ENCODE results near the gene FAS. TPM values are rescaled to one million over a fixed set of nuclear protein-coding genes. Genes with fewer than 3 reads are reported as not detected.

FAS gene
- total RNA-seq, 1 donor, result 95.9 TPM

DNA sequence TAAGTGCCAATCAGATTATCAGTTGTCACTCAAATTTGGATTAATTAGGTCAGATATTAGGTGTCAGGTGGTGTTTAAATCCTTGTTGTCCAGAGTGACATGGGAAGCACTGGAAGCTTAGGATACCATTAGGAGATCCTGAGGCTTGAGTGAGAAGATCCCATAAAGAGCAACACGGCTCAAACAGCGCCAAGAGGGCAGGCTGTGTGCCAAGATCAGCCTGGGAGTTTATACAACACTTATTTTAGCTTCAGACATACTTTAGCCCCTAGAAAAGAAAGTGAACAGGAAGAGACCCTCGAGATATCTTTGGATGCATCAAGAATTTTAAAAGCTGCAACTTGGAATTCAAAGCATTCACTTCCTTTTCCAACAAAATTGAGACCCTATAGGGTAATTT is 23.8 kb upstream of the FAS start:
- TF ChIP-seq, protein P1, sequence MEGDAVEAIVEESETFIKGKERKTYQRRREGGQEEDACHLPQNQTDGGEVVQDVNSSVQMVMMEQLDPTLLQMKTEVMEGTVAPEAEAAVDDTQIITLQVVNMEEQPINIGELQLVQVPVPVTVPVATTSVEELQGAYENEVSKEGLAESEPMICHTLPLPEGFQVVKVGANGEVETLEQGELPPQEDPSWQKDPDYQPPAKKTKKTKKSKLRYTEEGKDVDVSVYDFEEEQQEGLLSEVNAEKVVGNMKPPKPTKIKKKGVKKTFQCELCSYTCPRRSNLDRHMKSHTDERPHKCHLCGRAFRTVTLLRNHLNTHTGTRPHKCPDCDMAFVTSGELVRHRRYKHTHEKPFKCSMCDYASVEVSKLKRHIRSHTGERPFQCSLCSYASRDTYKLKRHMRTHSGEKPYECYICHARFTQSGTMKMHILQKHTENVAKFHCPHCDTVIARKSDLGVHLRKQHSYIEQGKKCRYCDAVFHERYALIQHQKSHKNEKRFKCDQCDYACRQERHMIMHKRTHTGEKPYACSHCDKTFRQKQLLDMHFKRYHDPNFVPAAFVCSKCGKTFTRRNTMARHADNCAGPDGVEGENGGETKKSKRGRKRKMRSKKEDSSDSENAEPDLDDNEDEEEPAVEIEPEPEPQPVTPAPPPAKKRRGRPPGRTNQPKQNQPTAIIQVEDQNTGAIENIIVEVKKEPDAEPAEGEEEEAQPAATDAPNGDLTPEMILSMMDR (IDR thresholded peaks at IDR 0.05; ENCODE audit: insufficient read depth, low read depth, low read length), result no peak
- DNase-seq (ENCODE audit: low read depth), result no peak
- no peak overlapping the region for H3K4me3 ChIP-seq (ENCODE audit: low read depth, low read length)

DNA sequence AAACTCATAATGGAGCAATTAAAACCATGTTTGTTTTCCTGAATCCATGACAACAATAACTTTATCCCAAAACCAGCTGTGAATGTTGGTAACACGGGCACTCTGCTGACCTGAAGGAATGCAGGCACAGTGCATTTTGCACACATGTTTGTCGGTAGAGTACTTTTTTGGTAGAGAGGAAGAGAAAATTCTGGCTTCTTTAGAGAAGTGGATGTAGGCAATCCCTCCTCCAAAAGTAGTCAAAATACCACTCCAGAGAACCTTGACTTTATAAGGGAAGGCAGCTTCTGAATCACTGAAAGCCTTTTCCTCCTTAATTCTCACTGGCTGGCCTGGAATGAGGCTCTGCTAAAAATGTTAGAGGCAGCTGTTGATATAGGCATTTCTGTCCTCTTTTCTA is 22.2 kb upstream of the FAS start:
- H3K4me3 ChIP-seq (ENCODE audit: low read depth, low read length), result no peak overlapping the region
- DNase-seq (ENCODE audit: low read depth), result no peak
- TF ChIP-seq, protein P1 (IDR thresholded peaks at IDR 0.05; ENCODE audit: insufficient read depth, low read depth, low read length), result no peak

DNA sequence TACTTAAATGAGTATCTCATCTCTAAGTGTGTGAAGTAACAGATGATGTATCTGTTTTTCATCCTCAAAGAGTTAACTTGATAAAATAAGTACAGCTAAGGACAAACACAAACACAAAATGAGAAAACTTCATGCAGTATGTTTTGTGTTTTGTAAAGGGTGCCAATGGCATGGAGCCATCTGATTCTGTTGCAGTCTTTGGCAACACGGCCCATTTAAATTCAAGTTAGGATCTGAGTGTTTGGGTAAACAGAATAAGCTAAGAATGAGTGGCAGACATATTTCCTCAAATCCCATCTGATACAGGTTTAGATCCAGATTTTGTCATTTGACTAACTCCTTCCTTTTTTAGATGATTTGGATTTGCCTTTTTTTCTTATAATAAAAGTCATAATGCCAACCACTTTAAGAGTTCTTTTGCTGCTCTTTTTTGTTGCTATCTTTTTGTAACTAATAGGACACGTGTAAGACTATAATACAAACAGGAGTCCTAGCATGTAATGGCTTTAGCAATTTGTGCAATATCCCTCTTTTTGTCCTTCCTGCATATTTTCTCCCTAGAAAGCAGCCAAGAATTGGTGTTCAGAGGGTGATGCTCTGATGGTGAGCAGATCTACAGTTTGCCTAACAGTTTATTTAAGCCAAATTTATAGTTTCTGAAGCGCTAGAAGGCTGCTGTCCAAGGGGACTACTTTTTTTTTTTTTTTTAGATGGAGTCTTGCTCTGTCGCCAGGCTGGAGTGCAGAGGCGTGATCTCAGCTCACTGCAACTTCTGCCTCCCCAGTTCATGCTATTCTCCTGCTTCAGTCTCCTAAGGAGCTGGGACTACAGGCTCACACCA is 19.2 kb upstream of the FAS start:
- peak; percentile 58 for DNase-seq (ENCODE audit: low read depth)
- TF ChIP-seq, protein P1 (IDR thresholded peaks at IDR 0.05; ENCODE audit: insufficient read depth, low read depth, low read length), result no peak
- no peak overlapping the region for H3K4me3 ChIP-seq (ENCODE audit: low read depth, low read length)

DNA sequence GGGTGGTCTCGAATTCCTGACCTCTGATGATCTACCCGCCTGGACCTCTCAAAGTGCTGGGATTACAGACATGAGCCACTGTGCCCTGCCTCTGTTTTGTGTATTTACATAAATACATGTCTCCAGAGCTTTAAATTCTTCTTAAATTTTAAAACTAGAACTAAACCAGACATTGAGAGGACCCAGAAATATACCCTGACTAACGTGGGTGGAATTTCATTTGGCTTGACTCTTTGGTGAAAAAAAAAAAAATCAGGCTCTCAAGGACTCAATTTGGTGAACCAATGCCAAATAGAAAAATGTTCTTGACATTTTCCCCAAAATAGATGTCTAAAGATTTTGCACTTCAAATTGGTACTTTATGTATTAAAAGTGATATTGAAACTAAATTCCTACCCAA is 16.6 kb upstream of the FAS start:
- no peak for DNase-seq (ENCODE audit: low read depth)
- no peak overlapping the region for H3K4me3 ChIP-seq (ENCODE audit: low read depth, low read length)
- TF ChIP-seq, protein P1 (IDR thresholded peaks at IDR 0.05; ENCODE audit: insufficient read depth, low read depth, low read length), result no peak

DNA sequence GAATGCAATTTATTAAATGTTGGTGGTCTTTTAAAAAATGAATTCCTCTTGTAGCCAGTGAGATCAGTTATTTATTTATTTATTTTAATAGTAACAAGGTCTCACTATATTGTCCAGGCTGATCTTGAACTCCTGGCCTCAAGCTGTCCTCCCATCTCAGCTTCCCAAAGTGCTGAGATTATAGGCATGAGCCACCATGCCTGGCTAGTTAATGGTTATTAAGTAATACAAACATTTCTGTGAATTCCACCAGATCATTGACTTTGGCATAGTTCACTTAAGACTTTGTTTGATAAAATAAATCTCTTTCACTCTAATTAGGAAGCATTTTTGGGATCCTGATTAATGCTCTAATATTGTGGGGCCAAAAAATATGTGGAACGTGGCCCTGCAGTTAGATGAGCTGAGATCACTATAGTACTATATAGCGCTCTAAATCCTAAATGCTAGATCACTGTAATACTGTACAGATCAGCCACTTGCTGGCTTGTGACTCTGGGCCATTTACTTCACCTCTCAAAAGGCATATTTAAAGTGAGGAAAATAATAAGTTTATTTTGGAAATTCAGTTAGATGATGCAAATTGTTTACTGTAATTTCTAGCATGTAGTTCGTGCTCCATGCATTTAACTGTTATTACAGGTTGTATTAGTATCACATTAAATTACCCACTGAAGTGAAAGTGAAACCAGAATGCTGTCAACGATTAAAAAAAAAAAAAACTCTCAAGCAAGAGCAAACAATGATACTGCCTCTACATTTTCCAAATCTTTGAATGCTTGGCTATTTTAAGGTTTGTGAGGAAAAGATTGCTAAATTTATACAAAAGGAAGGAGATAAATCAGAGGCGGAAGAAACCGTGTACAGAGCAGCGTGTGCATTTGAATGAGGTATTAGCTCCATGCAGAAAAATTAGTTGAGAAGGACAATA is 15.9 kb upstream of the FAS start:
- TF ChIP-seq, protein P1 (IDR thresholded peaks at IDR 0.05; ENCODE audit: insufficient read depth, low read depth, low read length), result no peak
- peak; percentile 66 for DNase-seq (ENCODE audit: low read depth)
- H3K4me3 ChIP-seq (ENCODE audit: low read depth, low read length), result peak overlapping the region; percentile 61

DNA sequence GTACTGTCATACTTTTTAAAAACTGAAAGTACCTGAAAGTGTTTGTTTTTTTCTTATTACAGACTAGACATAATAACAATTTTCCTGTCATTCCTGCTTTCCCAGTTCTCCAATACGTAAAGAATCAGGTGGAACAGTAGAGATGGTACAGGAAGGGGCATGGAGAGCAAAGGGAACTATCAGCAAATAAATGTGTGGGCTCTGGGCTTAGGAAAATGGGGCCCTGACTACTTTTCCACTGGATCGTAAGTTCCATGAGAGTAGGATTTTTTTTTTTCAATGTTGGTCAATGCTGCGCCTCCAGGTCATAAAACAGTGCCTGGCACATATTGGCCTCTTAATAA is 15.2 kb upstream of the FAS start:
- TF ChIP-seq, protein P1 (IDR thresholded peaks at IDR 0.05; ENCODE audit: insufficient read depth, low read depth, low read length), result no peak
- no peak for DNase-seq (ENCODE audit: low read depth)
- H3K4me3 ChIP-seq (ENCODE audit: low read depth, low read length), result peak overlapping the region; percentile 61

All from fibroblast of villous mesenchyme (primary cell).